ENCODE measurements around the gene PTS. TPM values are rescaled to one million over a fixed set of nuclear protein-coding genes. Genes with fewer than 3 reads are reported as not detected.

The PTS gene
- total RNA-seq, 1 experiment from 2014 or later, result 48.6 TPM

DNA sequence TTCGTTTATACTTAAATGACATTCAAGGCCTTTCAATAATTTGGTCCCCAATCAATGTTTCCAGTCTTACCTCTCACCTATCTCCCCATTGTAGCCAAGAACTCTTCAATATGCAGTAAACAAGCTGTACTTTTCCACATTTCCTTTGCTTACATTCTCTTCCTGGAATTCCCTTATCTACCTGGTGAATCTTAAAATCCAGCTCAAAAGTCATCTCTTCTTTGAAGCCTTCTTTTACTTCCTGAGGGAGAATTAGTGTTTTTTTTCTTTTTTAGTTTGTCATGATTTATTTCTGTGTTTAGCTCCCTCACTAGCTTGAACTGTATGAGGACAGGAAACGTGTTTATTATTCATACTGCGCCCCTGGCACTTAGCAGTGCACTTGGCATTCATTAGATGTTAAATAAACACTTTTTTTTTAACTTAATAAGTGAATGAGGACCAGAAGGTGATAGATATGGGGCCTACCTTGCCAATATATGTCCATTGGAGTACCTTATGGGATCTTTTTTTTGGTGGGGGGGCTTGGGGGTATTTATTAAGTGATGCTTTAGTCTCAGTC lies 4.9 kb upstream of the PTS start:
- Mint-ChIP-seq H3K27me3 (ENCODE audit: low read depth) (peaks cover 21% of the 10 kb centered on the region), H3K4me1 (no peaks in the 10 kb centered on the region), H3K36me3 (ENCODE audit: insufficient read depth in 1 of 3, low read depth in 3 of 3) (no peaks in the 10 kb centered on the region; a peak in 1 of 7 replicates), H3K4me3 (no peak overlapping the region), H3K9me3 (no peaks in the 10 kb centered on the region; a peak in 1 of 5 replicates), H3K27ac (no peak overlapping the region)
- Histone ChIP-seq H3K27me3 (ENCODE audit: insufficient read depth, low read length) (no peaks in the 10 kb centered on the region; the same call in 1 of the 2 replicates), H3K56ac (ENCODE audit: insufficient read length, low read depth, low read length) (no peak overlapping the region), H3T11ph (ENCODE audit: low read length) (no peak overlapping the region), H2AFZ (ENCODE audit: low read length) (no peak overlapping the region), H3K23ac (ENCODE audit: insufficient read length, low read depth, low read length) (no peak overlapping the region), H3K4me1 (ENCODE audit: insufficient read depth, low read length) (no peaks in the 10 kb centered on the region), H2BK5ac (ENCODE audit: insufficient read length, low read length) (no peak overlapping the region), H3K23me2 (ENCODE audit: insufficient read length, low read depth, low read length, poor library complexity, severe bottlenecking) (peaks cover 4% of the 10 kb centered on the region), H4K91ac (ENCODE audit: insufficient read length, low read depth, low read length) (no peak overlapping the region), H2BK120ac (ENCODE audit: low read depth, low read length, poor library complexity, severe bottlenecking) (no peak overlapping the region), H4K20me1 (ENCODE audit: control insufficient read depth, insufficient read depth, insufficient read length) (no peaks in the 10 kb centered on the region), H3K18ac (ENCODE audit: insufficient read length, low read depth, low read length) (no peak overlapping the region), H4K8ac (replicated peaks; ENCODE audit: insufficient read length, low read depth, low read length) (no peak overlapping the region), H2BK12ac (ENCODE audit: insufficient read length, low read depth, low read length) (no peak overlapping the region), H3K79me1 (ENCODE audit: insufficient read depth, low read depth, low read length, poor library complexity, severe bottlenecking) (no peaks in the 10 kb centered on the region), H3K9me3 (ENCODE audit: control insufficient read depth, low read depth, low read length) (no peaks in the 10 kb centered on the region), H3K27ac (ENCODE audit: insufficient read length, low read depth, low read length) (no peak overlapping the region), H4K5ac (ENCODE audit: insufficient read length, low read depth, low read length) (no peak overlapping the region), H2BK20ac (ENCODE audit: low read depth, low read length, poor library complexity, severe bottlenecking) (no peak overlapping the region), H3K79me2 (ENCODE audit: insufficient read depth, low read length) (no peaks in the 10 kb centered on the region), H2BK15ac (ENCODE audit: low read depth, low read length) (no peak overlapping the region), H3K9ac (ENCODE audit: extremely low read depth, insufficient read length, low read length) (no peak overlapping the region), H3K4me2 (ENCODE audit: insufficient read depth, insufficient read length, low read length) (no peak overlapping the region), H2AK5ac (ENCODE audit: insufficient read length, low read length) (no peak overlapping the region), H3K4ac (ENCODE audit: low read depth, low read length) (no peak overlapping the region), H3K14ac (ENCODE audit: insufficient read depth, low read length) (no peak overlapping the region)
- DNase-seq, result no peak
- TF ChIP-seq, protein P1, sequence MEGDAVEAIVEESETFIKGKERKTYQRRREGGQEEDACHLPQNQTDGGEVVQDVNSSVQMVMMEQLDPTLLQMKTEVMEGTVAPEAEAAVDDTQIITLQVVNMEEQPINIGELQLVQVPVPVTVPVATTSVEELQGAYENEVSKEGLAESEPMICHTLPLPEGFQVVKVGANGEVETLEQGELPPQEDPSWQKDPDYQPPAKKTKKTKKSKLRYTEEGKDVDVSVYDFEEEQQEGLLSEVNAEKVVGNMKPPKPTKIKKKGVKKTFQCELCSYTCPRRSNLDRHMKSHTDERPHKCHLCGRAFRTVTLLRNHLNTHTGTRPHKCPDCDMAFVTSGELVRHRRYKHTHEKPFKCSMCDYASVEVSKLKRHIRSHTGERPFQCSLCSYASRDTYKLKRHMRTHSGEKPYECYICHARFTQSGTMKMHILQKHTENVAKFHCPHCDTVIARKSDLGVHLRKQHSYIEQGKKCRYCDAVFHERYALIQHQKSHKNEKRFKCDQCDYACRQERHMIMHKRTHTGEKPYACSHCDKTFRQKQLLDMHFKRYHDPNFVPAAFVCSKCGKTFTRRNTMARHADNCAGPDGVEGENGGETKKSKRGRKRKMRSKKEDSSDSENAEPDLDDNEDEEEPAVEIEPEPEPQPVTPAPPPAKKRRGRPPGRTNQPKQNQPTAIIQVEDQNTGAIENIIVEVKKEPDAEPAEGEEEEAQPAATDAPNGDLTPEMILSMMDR (conservative IDR thresholded peaks at IDR 0.05), result no peak
- WGBS (ENCODE audit: extremely low coverage, insufficient read length, low lambda C conversion rate), result no CpG with 5 or more reads among the region's 3 CpGs

Data from H9 (cell line).